ENCODE results near the gene FSIP1.

DNA sequence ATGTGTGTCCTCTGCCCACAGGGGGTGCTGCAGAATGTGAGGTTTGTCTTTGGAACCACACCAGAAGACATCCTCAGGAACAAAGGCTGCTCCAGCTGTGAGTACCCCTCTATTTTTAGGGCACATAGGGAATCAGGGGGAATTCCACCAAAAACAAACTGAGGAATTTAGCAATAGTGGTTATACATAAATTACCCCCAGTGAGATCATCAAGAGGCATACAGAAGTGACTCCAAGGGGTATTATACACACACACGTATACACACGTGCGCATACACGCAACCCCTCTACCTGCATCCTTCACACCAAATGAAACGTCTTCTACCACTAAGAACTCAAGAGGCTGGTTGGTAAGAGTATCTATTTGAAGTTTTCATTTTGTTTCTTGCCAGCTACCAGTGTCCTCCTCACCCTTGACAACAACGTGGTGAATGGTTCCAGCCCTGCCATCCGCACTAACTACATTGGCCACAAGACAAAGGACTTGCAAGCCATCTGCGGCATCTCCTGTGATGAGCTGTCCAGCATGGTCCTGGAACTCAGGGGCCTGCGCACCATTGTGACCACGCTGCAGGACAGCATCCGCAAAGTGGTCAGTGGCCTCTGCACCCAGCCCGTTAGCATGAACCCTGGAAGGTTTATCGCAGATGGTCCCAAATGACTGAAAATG lies 198.9 kb downstream of the FSIP1 start:
- TF ChIP-seq, protein P1, sequence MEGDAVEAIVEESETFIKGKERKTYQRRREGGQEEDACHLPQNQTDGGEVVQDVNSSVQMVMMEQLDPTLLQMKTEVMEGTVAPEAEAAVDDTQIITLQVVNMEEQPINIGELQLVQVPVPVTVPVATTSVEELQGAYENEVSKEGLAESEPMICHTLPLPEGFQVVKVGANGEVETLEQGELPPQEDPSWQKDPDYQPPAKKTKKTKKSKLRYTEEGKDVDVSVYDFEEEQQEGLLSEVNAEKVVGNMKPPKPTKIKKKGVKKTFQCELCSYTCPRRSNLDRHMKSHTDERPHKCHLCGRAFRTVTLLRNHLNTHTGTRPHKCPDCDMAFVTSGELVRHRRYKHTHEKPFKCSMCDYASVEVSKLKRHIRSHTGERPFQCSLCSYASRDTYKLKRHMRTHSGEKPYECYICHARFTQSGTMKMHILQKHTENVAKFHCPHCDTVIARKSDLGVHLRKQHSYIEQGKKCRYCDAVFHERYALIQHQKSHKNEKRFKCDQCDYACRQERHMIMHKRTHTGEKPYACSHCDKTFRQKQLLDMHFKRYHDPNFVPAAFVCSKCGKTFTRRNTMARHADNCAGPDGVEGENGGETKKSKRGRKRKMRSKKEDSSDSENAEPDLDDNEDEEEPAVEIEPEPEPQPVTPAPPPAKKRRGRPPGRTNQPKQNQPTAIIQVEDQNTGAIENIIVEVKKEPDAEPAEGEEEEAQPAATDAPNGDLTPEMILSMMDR (IDR thresholded peaks at IDR 0.05) = peak in 8 of 12 donors; percentile 25 to 53 (median 42)
- TF ChIP-seq POLR2A (IDR thresholded peaks at IDR 0.05) = peak in 1 of 2 donors; percentile 20
